ENCODE measurements around the gene FAM131A.

FAM131A gene

DNA sequence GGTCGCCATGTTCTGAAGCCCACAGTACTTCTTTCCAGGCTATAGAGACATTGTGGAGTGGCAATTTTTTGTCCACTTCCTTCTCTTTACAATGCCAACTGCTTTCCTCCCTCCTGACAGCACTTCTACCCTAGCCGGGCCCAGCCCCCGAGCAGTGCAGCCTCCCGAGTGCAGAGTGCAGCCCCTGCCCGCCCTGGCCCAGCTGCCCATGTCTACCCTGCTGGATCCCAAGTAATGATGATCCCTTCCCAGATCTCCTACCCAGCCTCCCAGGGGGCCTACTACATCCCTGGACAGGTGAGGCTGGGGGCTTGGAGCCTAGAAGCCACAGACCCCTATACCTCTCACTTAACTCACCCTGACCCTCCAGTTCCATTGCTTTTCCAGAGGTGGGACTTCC is 20.2 kb upstream of the FAM131A start:
- Histone ChIP-seq H3K4me3 (ENCODE audit: low read depth, low read length) (no peak overlapping the region), H4K91ac (ENCODE audit: low read depth, low read length) (no peak overlapping the region), H3K36me3 (ENCODE audit: control insufficient read depth in 1 of 2, insufficient read depth in 2 of 2, low read length in 2 of 2) (peaks cover 50 to 51% of the 10 kb centered on the region in 2 experiments), H3K27me3 (ENCODE audit: insufficient read depth, low read length) (no peaks in the 10 kb centered on the region), H3K18ac (ENCODE audit: low read length) (no peak overlapping the region), H3K9ac (ENCODE audit: low read length) (no peak overlapping the region), H2AFZ (ENCODE audit: insufficient read depth, low read length, poor library complexity) (no peak overlapping the region), H3K4ac (ENCODE audit: low read depth, low read length) (peak overlapping the region; percentile 100), H3K23ac (ENCODE audit: low read length) (no peak overlapping the region), H2BK120ac (ENCODE audit: insufficient read depth, low read length, poor library complexity) (no peak overlapping the region), H3K79me1 (ENCODE audit: low read length) (peaks cover 12% of the 10 kb centered on the region), H3K4me1 (ENCODE audit: control insufficient read depth in 1 of 2, insufficient read depth in 2 of 2, low read length in 2 of 2) (peaks cover 14 to 15% of the 10 kb centered on the region in 2 experiments), H3K27ac (ENCODE audit: low read depth, low read length) (no peak overlapping the region), H3K9me3 (ENCODE audit: insufficient read depth, low read depth, low read length) (peaks cover 3% of the 10 kb centered on the region), H2BK5ac (ENCODE audit: low read depth, low read length, poor library complexity) (peak overlapping the region; percentile 6), H3K4me2 (ENCODE audit: low read length) (peak overlapping the region; percentile 83), H2BK12ac (ENCODE audit: low read length) (no peak overlapping the region), H4K8ac (ENCODE audit: low read depth, low read length) (no peak overlapping the region), H3K79me2 (ENCODE audit: control insufficient read depth, insufficient read depth, low read length, poor library complexity) (peaks cover 38% of the 10 kb centered on the region), H3K14ac (ENCODE audit: low read length) (no peak overlapping the region), H4K12ac (ENCODE audit: low read depth, low read length) (no peak overlapping the region), H2AK5ac (ENCODE audit: low read length) (no peak overlapping the region)
- DNase-seq: no peak
- WGBS (ENCODE audit: extremely low coverage, insufficient coverage, insufficient read length): no CpG with 5 or more reads among the region's 5 CpGs

DNA sequence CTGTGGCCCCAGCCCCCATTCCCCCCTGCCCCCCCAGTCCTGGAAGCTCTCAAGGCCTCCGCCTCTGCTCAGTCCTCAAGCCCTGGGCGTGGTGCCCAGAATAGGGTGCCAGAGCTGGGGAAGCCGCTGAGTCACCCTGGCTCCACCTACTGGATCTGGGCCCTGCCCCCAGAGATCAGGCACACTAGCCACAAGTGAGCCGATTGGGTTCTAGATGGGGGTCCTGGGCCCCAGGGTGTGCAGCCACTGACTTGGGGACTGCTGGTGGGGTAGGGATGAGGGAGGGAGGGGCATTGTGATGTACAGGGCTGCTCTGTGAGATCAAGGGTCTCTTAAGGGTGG is 17.3 kb upstream of the FAM131A start:
- WGBS (ENCODE audit: extremely low coverage, insufficient coverage, insufficient read length): no CpG with 5 or more reads among the region's 4 CpGs
- Histone ChIP-seq H3K4me1 (ENCODE audit: control insufficient read depth in 1 of 2, insufficient read depth in 2 of 2, low read length in 2 of 2) (peaks cover 14 to 15% of the 10 kb centered on the region in 2 experiments), H3K9ac (ENCODE audit: low read length) (no peak overlapping the region), H2BK5ac (ENCODE audit: low read depth, low read length, poor library complexity) (no peak overlapping the region), H2BK120ac (ENCODE audit: insufficient read depth, low read length, poor library complexity) (no peak overlapping the region), H4K8ac (ENCODE audit: low read depth, low read length) (no peak overlapping the region), H3K27me3 (ENCODE audit: insufficient read depth, low read length) (no peaks in the 10 kb centered on the region), H3K4ac (ENCODE audit: low read depth, low read length) (peak overlapping the region; percentile 29), H2AK5ac (ENCODE audit: low read length) (no peak overlapping the region), H3K4me3 (ENCODE audit: low read depth, low read length) (no peak overlapping the region), H3K4me2 (ENCODE audit: low read length) (no peak overlapping the region), H2BK12ac (ENCODE audit: low read length) (no peak overlapping the region), H3K36me3 (ENCODE audit: control insufficient read depth in 1 of 2, insufficient read depth in 2 of 2, low read length in 2 of 2) (peaks cover 76 to 79% of the 10 kb centered on the region in 2 experiments), H4K91ac (ENCODE audit: low read depth, low read length) (no peak overlapping the region), H3K18ac (ENCODE audit: low read length) (no peak overlapping the region), H4K12ac (ENCODE audit: low read depth, low read length) (no peak overlapping the region), H3K27ac (ENCODE audit: low read depth, low read length) (no peak overlapping the region), H3K23ac (ENCODE audit: low read length) (no peak overlapping the region), H3K79me2 (ENCODE audit: control insufficient read depth, insufficient read depth, low read length, poor library complexity) (peaks cover 34% of the 10 kb centered on the region), H3K9me3 (ENCODE audit: insufficient read depth, low read depth, low read length) (peaks cover 3% of the 10 kb centered on the region), H3K79me1 (ENCODE audit: low read length) (peaks cover 5% of the 10 kb centered on the region), H3K14ac (ENCODE audit: low read length) (no peak overlapping the region), H2AFZ (ENCODE audit: insufficient read depth, low read length, poor library complexity) (no peak overlapping the region)
- DNase-seq: peak in 1 of 2 donors; percentile 37

DNA sequence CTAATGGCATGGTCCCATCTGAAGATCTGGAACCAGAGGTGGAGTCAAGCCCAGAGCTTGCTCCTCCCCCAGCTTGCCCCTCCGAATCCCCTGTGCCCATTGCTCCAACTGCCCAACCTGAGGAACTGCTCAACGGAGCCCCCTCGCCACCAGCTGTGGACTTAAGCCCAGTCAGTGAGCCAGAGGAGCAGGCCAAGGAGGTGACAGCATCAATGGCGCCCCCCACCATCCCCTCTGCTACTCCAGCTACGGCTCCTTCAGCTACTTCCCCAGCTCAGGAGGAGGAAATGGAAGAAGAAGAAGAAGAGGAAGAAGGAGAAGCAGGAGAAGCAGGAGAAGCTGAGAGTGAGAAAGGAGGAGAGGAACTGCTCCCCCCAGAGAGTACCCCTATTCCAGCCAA is 15.7 kb upstream of the FAM131A start:
- Histone ChIP-seq H3K9me3 (ENCODE audit: insufficient read depth, low read depth, low read length) (peaks cover 3% of the 10 kb centered on the region), H4K91ac (ENCODE audit: low read depth, low read length) (no peak overlapping the region), H2AFZ (ENCODE audit: insufficient read depth, low read length, poor library complexity) (no peak overlapping the region), H3K18ac (ENCODE audit: low read length) (no peak overlapping the region), H2BK12ac (ENCODE audit: low read length) (no peak overlapping the region), H3K36me3 (ENCODE audit: control insufficient read depth in 1 of 2, insufficient read depth in 2 of 2, low read length in 2 of 2) (peaks cover 80 to 90% of the 10 kb centered on the region in 2 experiments), H3K27ac (ENCODE audit: low read depth, low read length) (no peak overlapping the region), H3K23ac (ENCODE audit: low read length) (no peak overlapping the region), H3K4me3 (ENCODE audit: low read depth, low read length) (no peak overlapping the region), H3K9ac (ENCODE audit: low read length) (no peak overlapping the region), H2BK5ac (ENCODE audit: low read depth, low read length, poor library complexity) (no peak overlapping the region), H4K8ac (ENCODE audit: low read depth, low read length) (no peak overlapping the region), H3K79me2 (ENCODE audit: control insufficient read depth, insufficient read depth, low read length, poor library complexity) (peaks cover 18% of the 10 kb centered on the region), H3K4me1 (ENCODE audit: control insufficient read depth in 1 of 2, insufficient read depth in 2 of 2, low read length in 2 of 2) (peaks cover 6 to 14% of the 10 kb centered on the region in 2 experiments), H3K27me3 (ENCODE audit: insufficient read depth, low read length) (no peaks in the 10 kb centered on the region), H2BK120ac (ENCODE audit: insufficient read depth, low read length, poor library complexity) (no peak overlapping the region), H3K4me2 (ENCODE audit: low read length) (no peak overlapping the region), H2AK5ac (ENCODE audit: low read length) (no peak overlapping the region), H4K12ac (ENCODE audit: low read depth, low read length) (no peak overlapping the region), H3K4ac (ENCODE audit: low read depth, low read length) (no peak overlapping the region), H3K14ac (ENCODE audit: low read length) (no peak overlapping the region), H3K79me1 (ENCODE audit: low read length) (no peaks in the 10 kb centered on the region)
- DNase-seq: no peak
- WGBS (ENCODE audit: extremely low coverage, insufficient coverage, insufficient read length): no CpG with 5 or more reads among the region's 5 CpGs

DNA sequence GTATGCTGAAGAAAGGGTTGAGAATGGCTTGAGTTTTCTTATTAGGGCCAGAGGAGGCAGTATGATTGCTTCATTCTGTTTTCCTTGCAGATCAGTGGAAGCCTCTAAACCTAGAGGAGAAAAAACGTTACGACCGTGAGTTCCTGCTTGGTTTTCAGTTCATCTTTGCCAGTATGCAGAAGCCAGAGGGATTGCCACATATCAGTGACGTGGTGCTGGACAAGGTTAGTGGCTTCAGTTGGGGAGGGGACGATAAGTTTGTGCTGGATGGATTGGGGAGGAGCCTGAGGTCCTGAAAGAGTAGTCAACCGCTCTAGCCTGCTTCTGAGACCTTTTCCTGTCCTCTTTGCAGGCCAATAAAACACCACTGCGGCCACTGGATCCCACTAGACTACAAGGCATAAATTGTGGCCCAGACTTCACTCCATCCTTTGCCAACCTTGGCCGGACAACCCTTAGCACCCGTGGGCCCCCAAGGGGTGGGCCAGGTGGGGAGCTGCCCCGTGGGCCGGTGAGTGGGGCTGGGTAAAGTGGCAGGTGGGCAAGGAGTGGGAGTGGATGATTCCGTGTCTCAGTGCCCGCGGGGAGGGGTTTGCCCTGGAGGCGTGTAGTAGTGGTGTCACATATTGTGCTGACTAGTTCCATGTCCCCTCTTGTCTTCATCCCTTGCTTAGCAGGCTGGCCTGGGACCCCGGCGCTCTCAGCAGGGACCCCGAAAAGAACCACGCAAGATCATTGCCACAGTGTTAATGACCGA is 14.5 kb upstream of the FAM131A start:
- Histone ChIP-seq H3K4me1 (ENCODE audit: control insufficient read depth in 1 of 2, insufficient read depth in 2 of 2, low read length in 2 of 2) (peaks cover 3 to 5% of the 10 kb centered on the region in 2 experiments), H3K9me3 (ENCODE audit: insufficient read depth, low read depth, low read length) (peaks cover 3% of the 10 kb centered on the region), H3K4me3 (ENCODE audit: low read depth, low read length) (no peak overlapping the region), H3K9ac (ENCODE audit: low read length) (no peak overlapping the region), H3K27me3 (ENCODE audit: insufficient read depth, low read length) (no peaks in the 10 kb centered on the region), H2BK12ac (ENCODE audit: low read length) (no peak overlapping the region), H2AK5ac (ENCODE audit: low read length) (no peak overlapping the region), H2AFZ (ENCODE audit: insufficient read depth, low read length, poor library complexity) (no peak overlapping the region), H3K4me2 (ENCODE audit: low read length) (no peak overlapping the region), H3K4ac (ENCODE audit: low read depth, low read length) (no peak overlapping the region), H3K27ac (ENCODE audit: low read depth, low read length) (no peak overlapping the region), H3K79me2 (ENCODE audit: control insufficient read depth, insufficient read depth, low read length, poor library complexity) (peaks cover 8% of the 10 kb centered on the region), H4K12ac (ENCODE audit: low read depth, low read length) (no peak overlapping the region), H3K23ac (ENCODE audit: low read length) (no peak overlapping the region), H3K79me1 (ENCODE audit: low read length) (no peaks in the 10 kb centered on the region), H2BK120ac (ENCODE audit: insufficient read depth, low read length, poor library complexity) (no peak overlapping the region), H2BK5ac (ENCODE audit: low read depth, low read length, poor library complexity) (no peak overlapping the region), H4K8ac (ENCODE audit: low read depth, low read length) (no peak overlapping the region), H4K91ac (ENCODE audit: low read depth, low read length) (no peak overlapping the region), H3K18ac (ENCODE audit: low read length) (no peak overlapping the region), H3K14ac (ENCODE audit: low read length) (no peak overlapping the region), H3K36me3 (ENCODE audit: control insufficient read depth in 1 of 2, insufficient read depth in 2 of 2, low read length in 2 of 2) (peaks cover 82 to 90% of the 10 kb centered on the region in 2 experiments)
- DNase-seq: no peak
- no CpG with 5 or more reads among the region's 20 CpGs for WGBS (ENCODE audit: extremely low coverage, insufficient coverage, insufficient read length)
